Breast epithelium (tissue), 3 donors: ENCODE results near the gene AXL.
A peak's percentile ranks its signal among the peaks of the same experiment; 100 is the strongest.

ENCODE experiments used
- POLR2A ChIP-seq: fragments of 450-650 bp; IDR thresholded peaks from one replicate; pipeline ENCODE4 v1.6.1; 2016; ENCODE audit warnings: antibody characterized with exemption, mild to moderate bottlenecking, moderate library complexity
- POLR2AphosphoS5 ChIP-seq, 3 donors: sonication (generic); formaldehyde crosslinking; IDR thresholded peaks; one replicate each; pipeline ENCODE4 v1.6.1; 2017; ENCODE audit warnings: antibody characterized with exemption in 3 of 3
- TF ChIP-seq, protein P1 (sequence below), 3 donors: fragments of 450-650 bp; IDR thresholded peaks; one replicate each; pipeline ENCODE4 v1.5.1; 2016 to 2017; ENCODE audit warnings: antibody characterized with exemption in 3 of 3, mild to moderate bottlenecking in 3 of 3, moderate library complexity in 3 of 3

DNA sequence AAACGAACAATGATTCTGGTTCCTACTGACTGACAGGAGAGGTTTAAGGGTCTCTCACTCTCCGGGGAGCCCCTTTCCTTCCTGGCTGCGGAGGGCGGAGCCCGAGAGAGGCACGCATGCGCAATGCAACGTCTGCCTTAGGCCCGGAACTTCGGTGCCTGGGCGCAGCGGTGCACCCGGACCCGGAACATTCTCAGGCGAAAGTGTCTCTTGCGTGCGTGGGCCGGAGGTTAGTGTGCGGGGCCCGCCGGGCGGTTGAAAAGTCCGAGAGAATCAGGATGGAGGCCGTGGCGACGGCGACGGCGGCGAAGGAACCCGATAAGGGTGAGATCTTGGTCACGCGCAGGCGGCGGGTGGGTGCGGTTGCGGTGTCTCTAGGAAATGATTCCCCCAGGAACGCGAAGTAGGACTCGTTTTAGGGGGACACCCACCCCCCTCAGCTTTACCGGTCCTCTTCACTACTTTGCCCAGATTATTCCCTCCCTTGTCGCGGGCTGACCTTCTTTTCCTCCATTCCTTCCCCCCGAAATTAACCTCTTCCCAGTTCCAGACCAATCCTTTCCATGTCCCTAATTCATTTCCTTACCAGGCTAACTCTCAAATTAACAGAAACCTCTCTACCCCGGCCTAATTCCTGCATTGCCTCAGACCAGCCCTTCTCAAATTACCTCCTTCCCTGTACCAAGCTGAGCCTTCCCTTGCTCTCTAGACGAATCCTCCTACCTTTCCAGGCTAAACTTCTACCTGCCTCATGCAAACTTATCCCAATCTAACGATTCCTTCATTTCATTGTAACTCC is 91.2 kb downstream of the AXL start, which contains the start of gene CCDC97:
- peak; percentile 47 for TF ChIP-seq POLR2A
- TF ChIP-seq, protein P1, sequence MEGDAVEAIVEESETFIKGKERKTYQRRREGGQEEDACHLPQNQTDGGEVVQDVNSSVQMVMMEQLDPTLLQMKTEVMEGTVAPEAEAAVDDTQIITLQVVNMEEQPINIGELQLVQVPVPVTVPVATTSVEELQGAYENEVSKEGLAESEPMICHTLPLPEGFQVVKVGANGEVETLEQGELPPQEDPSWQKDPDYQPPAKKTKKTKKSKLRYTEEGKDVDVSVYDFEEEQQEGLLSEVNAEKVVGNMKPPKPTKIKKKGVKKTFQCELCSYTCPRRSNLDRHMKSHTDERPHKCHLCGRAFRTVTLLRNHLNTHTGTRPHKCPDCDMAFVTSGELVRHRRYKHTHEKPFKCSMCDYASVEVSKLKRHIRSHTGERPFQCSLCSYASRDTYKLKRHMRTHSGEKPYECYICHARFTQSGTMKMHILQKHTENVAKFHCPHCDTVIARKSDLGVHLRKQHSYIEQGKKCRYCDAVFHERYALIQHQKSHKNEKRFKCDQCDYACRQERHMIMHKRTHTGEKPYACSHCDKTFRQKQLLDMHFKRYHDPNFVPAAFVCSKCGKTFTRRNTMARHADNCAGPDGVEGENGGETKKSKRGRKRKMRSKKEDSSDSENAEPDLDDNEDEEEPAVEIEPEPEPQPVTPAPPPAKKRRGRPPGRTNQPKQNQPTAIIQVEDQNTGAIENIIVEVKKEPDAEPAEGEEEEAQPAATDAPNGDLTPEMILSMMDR (IDR thresholded peaks at IDR 0.05), result no peak
- peak; percentile 82 to 93 (median 87) for TF ChIP-seq POLR2AphosphoS5 (IDR thresholded peaks at IDR 0.05)
